Measurements from ENCODE around the gene ZNF536.

ZNF536 gene

GRCh38 chr19:30539981-30540380 is 167.8 kb downstream of the ZNF536 start:
- DNase-seq = no peak

GRCh38 chr19:30540761-30541160 is 168.6 kb downstream of the ZNF536 start:
- DNase-seq = no peak

- no peak for DNase-seq
Measured at GRCh38 chr19:30541575-30541974, 169.4 kb downstream of the ZNF536 start.

GRCh38 chr19:30543243-30543945 is 171.2 kb downstream of the ZNF536 start:
- DNase-seq = no peak

- DNase-seq = no peak
Measured at GRCh38 chr19:30545752-30546151, 173.6 kb downstream of the ZNF536 start.

GRCh38 chr19:30546332-30546731 is 174.1 kb downstream of the ZNF536 start:
- no peak for DNase-seq

- no peak for DNase-seq
Measured at GRCh38 chr19:30547246-30547645, 175.1 kb downstream of the ZNF536 start.

GRCh38 chr19:30549151-30549550 is 177.0 kb downstream of the ZNF536 start:
- DNase-seq = no peak

- DNase-seq = no peak
Measured at GRCh38 chr19:30551271-30551670, 179.1 kb downstream of the ZNF536 start.

- DNase-seq = no peak
Measured at GRCh38 chr19:30552593-30552992, 180.4 kb downstream of the ZNF536 start.

- no peak for DNase-seq
Measured at GRCh38 chr19:30555075-30555790, 183.0 kb downstream of the ZNF536 start.

- DNase-seq = no peak
Measured at GRCh38 chr19:30555791-30556110, 183.6 kb downstream of the ZNF536 start.

GRCh38 chr19:30556230-30556711 is 184.1 kb downstream of the ZNF536 start:
- no peak for DNase-seq

GRCh38 chr19:30557212-30557611 is 185.0 kb downstream of the ZNF536 start:
- no peak for DNase-seq

- DNase-seq = no peak
Measured at GRCh38 chr19:30557927-30558557, 185.9 kb downstream of the ZNF536 start.

- DNase-seq = no peak
Measured at GRCh38 chr19:30558793-30559192, 186.6 kb downstream of the ZNF536 start.

GRCh38 chr19:30559446-30559845 is 187.3 kb downstream of the ZNF536 start:
- DNase-seq = no peak

- DNase-seq = no peak
Measured at GRCh38 chr19:30562981-30563380, 190.8 kb downstream of the ZNF536 start.

- DNase-seq = no peak
Measured at GRCh38 chr19:30563691-30564090, 191.5 kb downstream of the ZNF536 start.

- DNase-seq = no peak
Measured at GRCh38 chr19:30564551-30565011, 192.4 kb downstream of the ZNF536 start.

- DNase-seq = no peak
Measured at GRCh38 chr19:30565636-30566035, 193.5 kb downstream of the ZNF536 start.

GRCh38 chr19:30566681-30567420 is 194.7 kb downstream of the ZNF536 start:
- no peak for DNase-seq

GRCh38 chr19:30567536-30568232 is 195.5 kb downstream of the ZNF536 start:
- DNase-seq = no peak
